GM21381 (cell line): ENCODE measurements around the gene OAS1.
"Not testable (repeated sequence)": the region's sequence is repeated elsewhere in the genome, so short reads cannot be mapped to it uniquely, and the experiment has no call there.

ENCODE experiments used
- ATAC-seq: cut with Tn5 transposase; IDR thresholded peaks from one replicate; pipeline ENCODE4 v1.9.1; 2021; ENCODE audit warnings: mild to moderate bottlenecking, moderate library complexity; ENCODE audit not compliant: unreplicated experiment

OAS1 gene

DNA sequence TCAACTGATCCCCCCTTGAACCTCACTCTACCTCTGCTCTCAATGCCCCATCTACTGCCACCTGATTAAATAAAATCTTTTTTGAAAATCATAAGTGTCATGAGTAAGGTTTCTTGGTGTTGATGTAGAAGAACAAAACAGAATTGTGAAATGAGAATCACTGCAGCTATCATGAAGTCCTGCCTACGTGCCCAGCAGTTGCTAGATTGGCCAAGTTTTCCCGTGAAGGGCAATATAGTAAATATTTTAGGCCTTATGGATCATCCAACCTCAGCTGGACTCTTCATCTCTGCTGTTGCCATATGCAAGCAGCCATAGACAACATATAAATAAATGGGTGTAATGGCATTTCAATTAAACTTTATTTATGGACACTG lies 26.4 kb downstream of the OAS1 start:
- no peak for ATAC-seq

DNA sequence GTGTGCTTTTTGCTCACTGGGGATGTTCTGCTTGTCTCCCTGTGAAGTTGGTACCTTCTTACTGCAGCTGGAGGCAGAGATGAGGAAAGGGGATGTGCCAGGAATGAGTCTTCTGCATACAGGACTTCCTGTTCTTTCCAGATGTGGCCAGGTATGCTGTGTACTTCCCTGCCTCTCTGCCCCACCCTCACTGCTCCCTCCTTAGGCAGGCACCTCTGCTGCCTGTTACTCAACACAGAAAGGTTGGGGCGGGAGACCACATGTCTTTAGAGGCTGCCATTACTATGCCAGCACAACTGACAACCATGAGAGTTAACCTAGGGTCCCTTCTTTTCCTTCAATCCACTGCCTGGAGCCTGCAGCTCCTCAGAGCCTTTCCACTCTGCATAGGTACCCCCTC lies 29.5 kb downstream of the OAS1 start:
- no peak for ATAC-seq

DNA sequence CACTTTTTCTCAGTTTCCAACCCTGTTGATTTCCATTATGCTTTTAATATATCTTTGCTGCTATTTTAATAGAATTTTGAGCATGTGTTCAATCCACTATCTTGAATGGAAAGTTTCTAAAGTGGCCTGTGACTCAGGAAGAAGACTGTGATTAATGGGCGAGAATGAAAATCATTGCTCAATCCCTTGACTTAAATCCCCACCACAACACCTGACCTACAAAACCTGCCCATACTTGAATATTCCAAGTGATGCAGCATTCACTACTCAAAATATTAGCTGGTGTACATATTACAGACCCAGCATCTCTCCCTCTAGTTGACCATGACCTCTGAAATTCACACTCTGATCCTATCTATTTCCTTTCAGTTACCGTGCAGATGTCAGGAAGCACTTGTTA lies 30.2 kb downstream of the OAS1 start:
- ATAC-seq = no peak

DNA sequence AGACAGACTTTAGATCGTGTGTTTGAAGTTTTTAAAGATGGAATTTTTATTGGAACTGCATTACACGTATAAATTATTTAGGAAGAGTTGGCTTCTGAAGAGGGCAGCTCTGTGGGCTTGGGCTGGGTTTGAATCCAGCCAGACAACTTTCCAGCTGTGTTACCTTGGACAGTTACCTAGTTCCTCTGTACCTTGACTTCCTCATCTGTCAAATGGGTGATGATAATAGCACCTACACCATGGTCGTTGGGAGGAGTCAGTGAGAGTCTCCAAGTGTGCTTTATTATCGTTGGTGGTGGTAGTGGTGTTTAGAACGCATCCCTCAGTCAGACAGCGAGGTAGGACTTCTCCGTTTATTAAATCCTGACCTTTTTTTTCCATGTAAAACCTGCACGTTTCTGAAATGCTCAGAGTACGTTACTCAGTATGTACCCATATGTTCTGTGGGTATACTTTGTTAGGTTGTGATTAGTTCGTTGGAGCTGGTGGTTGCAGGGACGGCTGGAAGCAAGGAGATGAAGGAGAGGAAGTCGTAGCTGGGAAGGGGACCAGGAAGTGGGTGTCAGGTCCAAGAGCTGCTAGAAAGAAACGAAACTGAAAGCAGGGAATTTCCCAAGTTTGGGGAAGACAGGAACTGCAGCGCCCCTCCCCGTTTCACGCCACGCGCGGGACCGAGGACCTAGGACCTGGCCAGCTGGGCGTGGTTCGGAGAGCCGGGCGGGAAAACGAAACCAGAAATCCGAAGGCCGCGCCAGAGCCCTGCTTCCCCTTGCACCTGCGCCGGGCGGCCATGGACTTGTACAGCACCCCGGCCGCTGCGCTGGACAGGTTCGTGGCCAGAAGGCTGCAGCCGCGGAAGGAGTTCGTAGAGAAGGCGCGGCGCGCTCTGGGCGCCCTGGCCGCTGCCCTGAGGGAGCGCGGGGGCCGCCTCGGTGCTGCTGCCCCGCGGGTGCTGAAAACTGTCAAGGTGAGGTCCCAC lies 31.3 kb downstream of the OAS1 start, which contains the start of gene OAS3:
Gene OAS3 (plus strand): TSS at position 734 of the 979 bp plus-strand sequence. CDS start 57 bp downstream, at position 791.
- no peak for ATAC-seq

DNA sequence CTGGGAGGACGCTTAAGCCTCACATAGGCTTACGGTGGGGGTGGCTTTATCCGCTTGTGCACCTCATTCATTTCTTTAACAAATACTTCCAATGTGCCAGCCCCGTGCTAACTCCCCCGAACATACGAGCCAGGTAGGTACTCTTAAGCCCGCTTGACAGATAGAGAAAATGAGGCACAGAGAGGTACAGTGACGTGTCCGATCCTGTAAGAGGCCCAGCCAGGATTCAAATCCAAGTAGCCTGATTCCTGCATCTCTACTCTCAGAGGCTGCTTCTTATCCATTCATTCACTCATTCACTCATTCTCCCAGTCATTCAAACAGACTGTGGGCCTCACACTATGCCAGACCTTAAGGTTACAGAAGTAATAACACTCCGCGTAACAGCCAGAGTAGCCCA lies 32.0 kb downstream of the OAS1 start:
- ATAC-seq = no peak

DNA sequence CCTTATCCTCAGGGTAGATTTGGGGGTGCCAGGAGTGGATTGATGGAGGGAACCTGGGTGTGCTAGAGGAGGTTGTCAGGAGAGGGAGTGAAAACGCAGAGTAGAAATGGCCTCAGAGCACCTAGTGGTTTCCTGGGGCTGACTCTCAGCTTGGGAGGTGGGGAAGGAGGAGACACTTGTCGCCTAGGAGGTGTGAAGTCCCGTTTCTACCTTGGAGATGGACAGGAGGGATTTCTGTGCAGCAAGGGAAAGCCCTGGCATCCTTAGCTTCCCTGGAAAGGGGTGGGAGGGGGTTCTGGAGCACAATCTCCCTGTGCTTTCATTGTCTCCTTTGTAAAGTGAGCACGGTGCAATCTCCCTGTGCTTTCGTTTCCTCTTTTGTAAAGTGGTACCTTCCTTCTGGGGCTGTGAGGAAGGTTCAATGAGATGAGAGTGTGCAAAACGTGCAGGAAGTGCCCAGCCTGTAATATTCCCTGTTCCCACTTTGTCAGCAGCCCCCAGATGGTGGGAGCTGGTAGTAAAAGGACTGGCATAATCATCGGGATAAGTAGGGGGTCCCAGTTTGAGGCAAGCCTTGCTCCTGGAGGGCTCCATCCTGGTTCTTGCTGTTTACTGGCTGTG lies 33.1 kb downstream of the OAS1 start:
- peak; percentile 54 for ATAC-seq

DNA sequence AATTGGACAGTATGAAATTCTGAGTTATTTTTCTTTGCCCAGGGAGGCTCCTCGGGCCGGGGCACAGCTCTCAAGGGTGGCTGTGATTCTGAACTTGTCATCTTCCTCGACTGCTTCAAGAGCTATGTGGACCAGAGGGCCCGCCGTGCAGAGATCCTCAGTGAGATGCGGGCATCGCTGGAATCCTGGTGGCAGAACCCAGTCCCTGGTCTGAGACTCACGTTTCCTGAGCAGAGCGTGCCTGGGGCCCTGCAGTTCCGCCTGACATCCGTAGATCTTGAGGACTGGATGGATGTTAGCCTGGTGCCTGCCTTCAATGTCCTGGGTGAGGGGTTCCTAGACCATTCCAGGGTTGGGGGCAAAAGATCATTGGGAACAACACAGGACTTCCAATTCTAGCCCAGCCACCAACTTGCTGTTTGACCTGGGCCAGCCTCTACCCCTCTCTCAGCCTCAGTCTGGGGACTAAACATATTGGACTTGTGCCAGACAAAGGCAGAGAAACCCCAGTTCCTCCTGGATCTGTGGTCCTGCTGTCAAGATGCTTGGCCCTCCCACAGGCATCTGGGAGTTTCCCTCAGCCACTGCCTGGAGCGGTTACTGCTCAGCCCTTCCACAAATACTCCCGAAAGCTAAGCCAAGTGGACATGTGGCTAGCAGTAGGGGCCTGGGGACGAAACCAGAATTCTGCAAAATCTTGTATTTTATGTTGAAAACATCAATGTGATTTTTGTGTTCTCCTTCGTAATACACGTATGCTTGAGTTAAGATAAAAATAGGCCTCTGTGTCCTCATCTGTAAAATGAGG lies 35.0 kb downstream of the OAS1 start:
- ATAC-seq = no peak

DNA sequence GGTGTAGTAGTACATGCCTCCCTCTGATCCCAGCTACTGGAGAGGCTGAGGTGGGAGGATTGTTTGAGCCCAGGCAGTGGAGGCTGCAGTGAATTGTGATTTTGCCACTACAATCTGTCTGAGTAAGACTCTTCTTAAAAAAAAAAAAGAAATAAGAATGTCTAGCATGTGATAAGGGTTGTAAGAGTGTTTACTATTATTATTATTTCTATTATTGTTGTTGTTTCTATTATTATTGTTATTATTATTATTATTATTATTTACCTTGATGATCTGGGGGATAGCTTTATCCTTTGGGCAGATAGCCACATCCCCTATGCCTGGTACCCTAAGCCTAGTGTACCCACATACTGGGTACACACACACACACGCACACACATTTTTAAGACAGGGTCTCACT lies 35.8 kb downstream of the OAS1 start:
- no peak for ATAC-seq

DNA sequence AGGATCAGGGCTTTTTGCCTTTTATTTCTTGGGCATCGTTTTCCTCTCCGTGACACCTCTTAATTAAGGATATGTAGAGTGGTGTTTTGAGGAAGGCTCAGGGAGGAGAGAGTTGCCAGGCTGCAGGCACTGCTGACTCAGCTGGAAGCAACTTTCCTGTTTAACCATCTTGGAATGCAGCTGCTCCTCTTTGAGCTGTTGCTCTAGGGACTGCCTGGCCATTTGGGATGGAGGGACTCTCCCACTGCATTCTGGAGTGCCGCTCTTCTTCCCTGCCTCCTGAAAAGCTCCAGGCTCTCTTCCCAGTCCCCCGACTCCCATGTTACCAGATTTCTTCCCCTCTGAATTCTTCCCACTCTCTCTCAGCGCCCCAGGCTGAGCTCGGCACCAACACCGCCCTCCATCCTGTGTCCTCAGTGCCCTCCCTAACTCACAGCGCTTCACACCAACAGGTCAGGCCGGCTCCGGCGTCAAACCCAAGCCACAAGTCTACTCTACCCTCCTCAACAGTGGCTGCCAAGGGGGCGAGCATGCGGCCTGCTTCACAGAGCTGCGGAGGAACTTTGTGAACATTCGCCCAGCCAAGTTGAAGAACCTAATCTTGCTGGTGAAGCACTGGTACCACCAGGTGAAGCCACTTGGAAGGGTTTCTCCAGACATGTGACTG lies 37.4 kb downstream of the OAS1 start:
- no peak for ATAC-seq

DNA sequence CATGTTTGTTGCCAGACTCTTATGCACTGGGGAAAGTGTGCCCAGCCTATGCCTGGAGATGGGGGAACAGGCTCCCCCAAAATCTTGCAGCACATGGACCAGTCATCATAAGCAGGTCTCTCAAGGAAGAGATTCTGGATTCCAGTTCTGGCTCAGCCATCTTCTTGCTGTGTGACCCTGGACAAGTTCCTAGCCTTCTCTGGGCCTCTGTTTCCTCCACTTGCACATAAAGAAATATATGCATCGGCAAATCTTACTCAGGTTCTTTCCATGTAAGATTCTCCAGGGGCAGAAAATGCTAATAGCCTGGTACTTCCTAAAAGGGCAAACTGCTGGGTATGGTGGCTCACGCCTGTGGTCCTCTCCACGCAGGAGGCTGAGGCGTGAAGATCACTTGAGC lies 38.8 kb downstream of the OAS1 start:
- no peak for ATAC-seq

DNA sequence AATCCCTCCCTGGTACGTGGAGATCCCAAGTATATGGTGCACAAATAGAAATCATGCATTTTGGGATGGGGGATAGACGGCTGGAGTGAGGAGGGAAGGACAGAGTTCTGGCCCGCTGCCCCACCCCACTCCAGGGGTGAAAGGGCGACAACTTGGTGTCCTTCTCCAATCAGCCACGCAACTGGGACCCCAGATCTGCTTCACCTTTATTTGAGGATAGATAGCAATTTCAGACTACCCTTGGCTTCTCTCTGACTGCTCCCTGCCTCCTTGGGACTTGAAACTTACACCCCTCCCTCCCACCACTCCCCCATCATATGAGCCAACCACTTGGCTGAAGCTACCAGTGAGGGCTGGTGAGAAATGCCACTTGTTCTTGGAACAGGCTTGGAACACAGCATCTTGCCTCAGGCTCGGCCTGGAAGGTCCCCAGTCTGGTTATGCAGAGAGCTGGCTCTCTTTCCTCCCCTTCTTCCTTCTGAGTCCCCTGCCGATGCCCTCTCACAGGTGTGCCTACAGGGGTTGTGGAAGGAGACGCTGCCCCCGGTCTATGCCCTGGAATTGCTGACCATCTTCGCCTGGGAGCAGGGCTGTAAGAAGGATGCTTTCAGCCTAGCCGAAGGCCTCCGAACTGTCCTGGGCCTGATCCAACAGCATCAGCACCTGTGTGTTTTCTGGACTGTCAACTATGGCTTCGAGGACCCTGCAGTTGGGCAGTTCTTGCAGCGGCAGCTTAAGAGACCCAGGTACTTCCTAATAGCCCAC lies 39.7 kb downstream of the OAS1 start:
- no peak for ATAC-seq

DNA sequence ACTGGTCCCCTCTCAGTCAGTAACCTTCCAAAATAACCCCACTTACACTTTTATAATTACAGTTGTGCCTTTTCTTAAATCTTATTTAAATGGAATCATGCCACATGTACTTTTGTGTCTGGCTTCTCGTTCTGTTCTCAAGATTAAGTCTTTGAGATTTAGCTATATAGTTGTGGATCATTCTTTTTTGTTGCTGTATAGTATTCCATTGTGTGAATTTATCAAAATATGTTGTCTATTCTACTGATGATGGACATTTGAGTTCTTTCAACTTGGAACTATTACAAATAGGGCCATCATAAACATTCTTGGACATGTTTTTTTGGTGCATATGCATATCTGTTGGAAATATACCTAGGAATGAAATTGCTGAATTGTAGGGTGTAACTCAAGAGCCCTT lies 40.6 kb downstream of the OAS1 start:
- no peak for ATAC-seq

DNA sequence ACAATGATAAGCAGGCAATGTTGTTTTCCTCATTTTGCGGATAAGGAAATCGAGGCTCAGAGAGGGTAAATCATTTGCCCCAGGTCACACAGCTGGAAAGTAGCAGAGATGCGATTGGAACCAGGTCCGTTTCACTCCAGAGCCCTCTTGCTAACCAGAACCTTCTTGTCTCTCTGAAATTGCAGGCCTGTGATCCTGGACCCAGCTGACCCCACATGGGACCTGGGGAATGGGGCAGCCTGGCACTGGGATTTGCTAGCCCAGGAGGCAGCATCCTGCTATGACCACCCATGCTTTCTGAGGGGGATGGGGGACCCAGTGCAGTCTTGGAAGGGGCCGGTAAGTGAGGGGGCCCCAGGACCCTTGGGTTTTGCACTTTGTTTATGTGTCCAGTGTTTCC lies 41.0 kb downstream of the OAS1 start:
- no peak for ATAC-seq

DNA sequence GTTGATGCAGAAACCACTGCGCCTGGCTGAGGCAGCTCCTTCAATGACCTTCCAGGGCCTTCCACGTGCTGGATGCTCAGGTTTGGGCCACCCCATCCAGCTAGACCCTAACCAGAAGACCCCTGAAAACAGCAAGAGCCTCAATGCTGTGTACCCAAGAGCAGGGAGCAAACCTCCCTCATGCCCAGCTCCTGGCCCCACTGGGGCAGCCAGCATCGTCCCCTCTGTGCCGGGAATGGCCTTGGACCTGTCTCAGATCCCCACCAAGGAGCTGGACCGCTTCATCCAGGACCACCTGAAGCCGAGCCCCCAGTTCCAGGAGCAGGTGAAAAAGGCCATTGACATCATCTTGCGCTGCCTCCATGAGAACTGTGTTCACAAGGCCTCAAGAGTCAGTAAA lies 42.0 kb downstream of the OAS1 start:
- ATAC-seq = no peak

DNA sequence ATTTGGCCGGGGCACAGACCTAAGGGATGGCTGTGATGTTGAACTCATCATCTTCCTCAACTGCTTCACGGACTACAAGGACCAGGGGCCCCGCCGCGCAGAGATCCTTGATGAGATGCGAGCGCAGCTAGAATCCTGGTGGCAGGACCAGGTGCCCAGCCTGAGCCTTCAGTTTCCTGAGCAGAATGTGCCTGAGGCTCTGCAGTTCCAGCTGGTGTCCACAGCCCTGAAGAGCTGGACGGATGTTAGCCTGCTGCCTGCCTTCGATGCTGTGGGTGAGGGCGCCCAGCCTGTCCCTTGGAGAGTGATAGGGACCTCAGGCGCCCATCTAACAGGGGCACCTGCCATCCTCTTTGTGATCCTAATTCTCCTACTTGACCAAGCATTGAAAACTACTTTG lies 43.9 kb downstream of the OAS1 start:
- ATAC-seq = no peak

DNA sequence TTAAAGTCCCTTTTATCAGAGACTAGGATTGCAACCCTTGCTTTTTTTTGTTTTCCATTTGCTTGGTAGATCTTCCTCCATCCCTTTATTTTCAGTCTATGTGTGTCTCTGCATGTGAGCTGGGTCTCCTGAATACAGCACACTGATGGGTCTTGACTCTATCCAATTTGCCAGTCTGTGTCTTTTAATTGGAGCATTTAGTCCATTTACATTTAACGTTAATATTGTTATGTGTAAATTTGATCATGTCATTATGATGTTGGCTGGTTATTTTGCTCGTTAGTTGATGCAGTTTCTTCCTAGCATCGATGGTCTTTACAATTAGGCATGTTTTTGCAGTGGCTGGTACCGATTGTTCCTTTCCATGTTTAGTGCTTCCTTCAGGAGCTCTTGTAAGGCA lies 50.4 kb downstream of the OAS1 start:
- ATAC-seq = not testable (repeated sequence)

DNA sequence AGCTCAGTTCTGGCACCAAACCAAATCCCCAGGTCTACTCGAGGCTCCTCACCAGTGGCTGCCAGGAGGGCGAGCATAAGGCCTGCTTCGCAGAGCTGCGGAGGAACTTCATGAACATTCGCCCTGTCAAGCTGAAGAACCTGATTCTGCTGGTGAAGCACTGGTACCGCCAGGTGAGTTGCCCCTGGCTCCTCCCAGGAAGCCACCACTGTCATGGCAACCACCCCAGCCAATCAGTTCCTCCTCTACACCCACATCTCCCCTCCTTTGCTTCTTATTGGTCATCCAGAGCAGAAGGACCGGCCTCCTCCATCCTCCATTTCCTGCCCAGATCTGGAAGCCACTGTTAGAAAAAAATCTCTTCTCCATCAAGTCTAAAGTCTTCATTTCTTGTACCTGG lies 54.3 kb downstream of the OAS1 start:
- ATAC-seq = no peak

DNA sequence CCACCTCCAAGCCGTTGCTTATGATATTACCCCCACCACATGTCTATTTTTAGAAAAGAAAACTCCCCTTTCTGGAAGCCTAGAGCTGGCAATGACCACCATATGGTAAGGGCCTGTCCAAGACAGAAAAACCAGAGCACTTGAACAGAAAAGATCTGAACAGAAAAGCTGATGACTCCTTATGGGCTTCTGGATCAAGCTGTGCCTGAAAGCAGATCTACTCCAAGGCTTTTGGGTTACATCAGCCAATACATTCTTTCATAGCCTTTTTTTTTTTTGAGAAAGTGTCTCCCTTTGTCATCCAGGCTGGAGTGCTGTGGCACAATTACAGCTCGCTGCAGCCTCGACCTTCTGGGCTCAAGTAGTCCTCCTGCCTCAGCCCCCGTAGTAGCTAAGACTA lies 54.8 kb downstream of the OAS1 start:
- no peak for ATAC-seq

DNA sequence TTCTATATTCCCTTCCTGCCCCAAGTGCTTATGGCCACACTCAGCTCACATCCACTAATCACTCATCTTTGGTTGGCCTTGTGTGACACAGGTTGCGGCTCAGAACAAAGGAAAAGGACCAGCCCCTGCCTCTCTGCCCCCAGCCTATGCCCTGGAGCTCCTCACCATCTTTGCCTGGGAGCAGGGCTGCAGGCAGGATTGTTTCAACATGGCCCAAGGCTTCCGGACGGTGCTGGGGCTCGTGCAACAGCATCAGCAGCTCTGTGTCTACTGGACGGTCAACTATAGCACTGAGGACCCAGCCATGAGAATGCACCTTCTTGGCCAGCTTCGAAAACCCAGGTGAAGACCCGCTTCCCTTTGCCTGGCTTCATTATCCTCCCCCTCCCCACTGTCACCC lies 55.8 kb downstream of the OAS1 start:
- no peak for ATAC-seq

DNA sequence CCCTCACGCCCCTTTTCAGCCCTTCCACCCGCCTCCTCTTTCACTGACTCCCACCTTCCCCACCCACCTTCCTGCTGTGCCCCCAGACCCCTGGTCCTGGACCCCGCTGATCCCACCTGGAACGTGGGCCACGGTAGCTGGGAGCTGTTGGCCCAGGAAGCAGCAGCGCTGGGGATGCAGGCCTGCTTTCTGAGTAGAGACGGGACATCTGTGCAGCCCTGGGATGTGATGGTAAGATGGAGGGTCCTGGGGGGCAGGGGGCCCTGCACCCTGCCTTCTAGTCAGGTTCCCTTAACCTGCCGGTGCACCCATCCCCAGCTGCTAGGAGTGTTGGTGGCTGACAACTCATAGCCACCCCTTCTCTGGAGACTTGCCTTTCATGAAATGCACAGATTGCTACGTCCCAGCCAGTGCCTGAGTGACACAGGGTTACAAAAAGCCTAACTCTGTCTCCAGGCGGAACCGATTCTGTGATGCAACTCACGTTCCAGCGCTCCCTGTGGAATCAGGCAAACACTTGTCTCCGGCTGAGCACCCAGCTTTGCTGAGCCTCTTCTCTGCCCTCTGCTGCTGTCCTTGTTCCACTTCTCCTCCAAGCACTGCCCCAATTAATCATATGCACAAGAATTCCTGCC lies 56.6 kb downstream of the OAS1 start:
- ATAC-seq = no peak
